ENCODE measurements around the gene CAPN15. TPM values are rescaled to one million over a fixed set of nuclear protein-coding genes. Genes with fewer than 3 reads are reported as not detected.

CAPN15 gene
- polyA plus RNA-seq, 1 of the 3 experiments (the other 2 are of a cell fraction) = 22.9 TPM

GRCh38 chr16:567373-568256, 40.1 kb downstream of the CAPN15 start:
- no peak for DNase-seq
- Histone ChIP-seq H3K4me2 (no peak overlapping the region), H3K79me2 (ENCODE audit: insufficient read depth) (peaks cover 17% of the 10 kb centered on the region), H3K36me3 (replicated peaks in 1 of 2; ENCODE audit: control insufficient read depth in 1 of 2, insufficient read depth in 2 of 2, low read length in 1 of 2) (peaks cover 0 to 2% of the 10 kb centered on the region in 2 experiments), H3K4me3 (ENCODE audit: low read depth in 2 of 2, low read length in 1 of 2) (no peak overlapping the region), H3K9me3 (no peaks in the 10 kb centered on the region), H3F3A (replicated peaks; ENCODE audit: insufficient read depth) (no peaks in the 10 kb centered on the region), H3K27ac (ENCODE audit: low read depth in 2 of 2, low read length in 1 of 2) (peak overlapping the region in 1 of 2 experiments; percentile 95; a peak in 2 of 4 replicates), H3K9me2 (no peaks in the 10 kb centered on the region), H4K20me1 (ENCODE audit: insufficient read depth) (no peaks in the 10 kb centered on the region), H3K27me3 (ENCODE audit: insufficient read depth) (no peaks in the 10 kb centered on the region), H2AFZ (ENCODE audit: low read depth) (no peak overlapping the region), H3K4me1 (ENCODE audit: control insufficient read depth in 1 of 2, insufficient read depth in 2 of 2, low read depth in 1 of 2, low read length in 1 of 2) (peaks cover 11 to 62% of the 10 kb centered on the region in 2 experiments; a peak in 2 of 4 replicates), H3K9ac (no peak overlapping the region)
- no peak for TF ChIP-seq RXRA (IDR thresholded peaks at IDR 0.05; ENCODE audit: borderline replicate concordance, low read depth)
- TF ChIP-seq USF2 (IDR thresholded peaks at IDR 0.05; ENCODE audit: borderline replicate concordance, low read depth, low read length) = no peak
- TF ChIP-seq MEF2A (IDR thresholded peaks at IDR 0.05; ENCODE audit: borderline replicate concordance, low read depth) = no peak
- no peak for TF ChIP-seq JUND (IDR thresholded peaks at IDR 0.05)
- no peak for TF ChIP-seq ELF1 (IDR thresholded peaks at IDR 0.05)
- TF ChIP-seq FOSL2 (IDR thresholded peaks at IDR 0.05; ENCODE audit: borderline replicate concordance, low read depth) = no peak
- no peak for TF ChIP-seq TCF12 (IDR thresholded peaks at IDR 0.05)
- no peak for TF ChIP-seq MAX (IDR thresholded peaks at IDR 0.05; ENCODE audit: low read depth)
- TF ChIP-seq EZH2phosphoT487 (IDR thresholded peaks at IDR 0.05; ENCODE audit: borderline replicate concordance, low read depth) = no peak
- no peak for TF ChIP-seq FOXM1 (IDR thresholded peaks at IDR 0.05; ENCODE audit: low read depth)
- ChIA-PET POLR2A (interaction anchor here (0.6 to 1.1 kb wide), 2 partner anchors 9 to 143 kb away, joined by 3 read pairs; no protein-coding TSS in a partner anchor), CTCF (interaction anchor here (1.1 to 2.0 kb wide), 2 partner anchors 41 to 141 kb away, joined by 3 to 5 read pairs; no protein-coding TSS in a partner anchor)
- WGBS (ENCODE audit: low lambda C conversion rate) = 94% methylated on average over 6 of the region's 35 CpGs

- WGBS (ENCODE audit: low lambda C conversion rate) = 89% methylated on average over 9 of the region's 11 CpGs
- Histone ChIP-seq H4K20me1 (ENCODE audit: insufficient read depth) (no peaks in the 10 kb centered on the region), H3F3A (replicated peaks; ENCODE audit: insufficient read depth) (no peaks in the 10 kb centered on the region), H3K4me1 (ENCODE audit: control insufficient read depth in 1 of 2, insufficient read depth in 2 of 2, low read depth in 1 of 2, low read length in 1 of 2) (peaks cover 11 to 62% of the 10 kb centered on the region in 2 experiments; a peak in 2 of 4 replicates), H2AFZ (ENCODE audit: low read depth) (peak overlapping the region; percentile 81; the same call in 1 of the 2 replicates), H3K4me3 (ENCODE audit: low read depth in 2 of 2, low read length in 1 of 2) (peak overlapping the region; percentile 62 to 93; a peak in 3 of 4 replicates), H3K79me2 (ENCODE audit: insufficient read depth) (peaks cover 17% of the 10 kb centered on the region), H3K9me2 (no peaks in the 10 kb centered on the region), H3K9me3 (no peaks in the 10 kb centered on the region), H3K27ac (ENCODE audit: low read depth in 2 of 2, low read length in 1 of 2) (peak overlapping the region in 1 of 2 experiments; percentile 90; a peak in 2 of 4 replicates), H3K36me3 (replicated peaks in 1 of 2; ENCODE audit: control insufficient read depth in 1 of 2, insufficient read depth in 2 of 2, low read length in 1 of 2) (peaks cover 0 to 4% of the 10 kb centered on the region in 2 experiments), H3K27me3 (ENCODE audit: insufficient read depth) (no peaks in the 10 kb centered on the region), H3K9ac (peak overlapping the region; percentile 81; the same call in 1 of the 2 replicates), H3K4me2 (peak overlapping the region; percentile 92)
- CTCF ChIA-PET = interaction anchor here (1.0 to 2.0 kb wide), 2 partner anchors 25 to 42 kb away, joined by 3 to 5 read pairs; no protein-coding TSS in a partner anchor
- POLR2A ChIA-PET = interaction anchor here (1.2 kb wide), 1 partner anchor 20 kb away, joined by 3 read pairs; no protein-coding TSS in a partner anchor
- no peak for TF ChIP-seq NFIC (IDR thresholded peaks at IDR 0.05; ENCODE audit: borderline replicate concordance)
- TF ChIP-seq CHD2 (IDR thresholded peaks at IDR 0.05; ENCODE audit: low read length, partially characterized antibody) = no peak
- TF ChIP-seq ELF1 (IDR thresholded peaks at IDR 0.05) = no peak
- TF ChIP-seq RAD21 (IDR thresholded peaks at IDR 0.05; ENCODE audit: low read length) = no peak
- no peak for TF ChIP-seq USF2 (IDR thresholded peaks at IDR 0.05; ENCODE audit: borderline replicate concordance, low read depth, low read length)
- TF ChIP-seq GATA2 (CRISPR knock-in tag; IDR thresholded peaks at IDR 0.05) = no peak
- no peak for TF ChIP-seq PBX3 (IDR thresholded peaks at IDR 0.05)
- TF ChIP-seq FOXJ3 (CRISPR knock-in tag; IDR thresholded peaks at IDR 0.05) = no peak
- TF ChIP-seq FOXM1 (IDR thresholded peaks at IDR 0.05; ENCODE audit: low read depth) = no peak
- TF ChIP-seq SIN3A (IDR thresholded peaks at IDR 0.05; ENCODE audit: borderline replicate concordance, low read depth, low read length) = no peak
- DNase-seq = no peak
Measured at GRCh38 chr16:568401-569258, 41.1 kb downstream of the CAPN15 start.

All from SK-N-SH (cell line).